Bladder microvascular endothelial cell (primary cell): Measurements from ENCODE around the gene OR52W1. TPM values are rescaled to one million over a fixed set of nuclear protein-coding genes. Genes with fewer than 3 reads are reported as not detected.

Source experiments
- total RNA-seq: library from RNA; depleted of rRNA; stranded (reverse); fragments of >200 nt; gene quantifications from 2 replicates; pipeline ENCODE4 v1.2.3, GENCODE V29; 2014

Gene OR52W1, protein sequence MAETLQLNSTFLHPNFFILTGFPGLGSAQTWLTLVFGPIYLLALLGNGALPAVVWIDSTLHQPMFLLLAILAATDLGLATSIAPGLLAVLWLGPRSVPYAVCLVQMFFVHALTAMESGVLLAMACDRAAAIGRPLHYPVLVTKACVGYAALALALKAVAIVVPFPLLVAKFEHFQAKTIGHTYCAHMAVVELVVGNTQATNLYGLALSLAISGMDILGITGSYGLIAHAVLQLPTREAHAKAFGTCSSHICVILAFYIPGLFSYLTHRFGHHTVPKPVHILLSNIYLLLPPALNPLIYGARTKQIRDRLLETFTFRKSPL
- total RNA-seq = not detected in 2 replicates

GRCh38 chr11:6199174-6199810, at the start of gene OR52W1:
TSS of gene OR52W1 (plus strand) at chr11:6199224. CDS start at chr11:6199224, 0 bp downstream.

GRCh38 chr11:6170226-6170625, 28.8 kb upstream of the OR52W1 start, which contains the start of gene OR52B2:
TSS of gene OR52B2 (minus strand) at chr11:6170326. CDS start at chr11:6170326, 0 bp downstream.

DNA sequence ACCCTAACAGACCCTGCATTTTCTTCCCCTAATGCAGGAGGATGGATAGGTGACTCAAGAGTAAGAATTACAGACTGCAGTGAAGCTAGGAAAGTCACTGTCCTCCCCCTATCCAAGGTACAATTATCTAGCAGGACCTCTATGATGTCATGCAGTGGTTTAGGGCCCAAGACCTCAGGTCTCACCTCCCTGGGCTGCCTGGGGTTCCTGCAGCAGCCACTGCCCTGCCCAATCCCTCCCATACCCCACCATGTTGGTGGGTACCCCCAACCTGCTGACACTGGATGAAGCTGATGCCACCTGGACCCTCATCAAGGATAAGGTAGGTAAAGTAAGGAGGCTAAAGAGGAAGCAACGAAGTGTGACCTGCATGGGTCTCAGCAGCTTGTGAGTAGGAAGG, 6.3 kb downstream of the OR52W1 start, which contains the start of gene C11orf42:
Gene C11orf42, plus strand, starts transcription at position 192 of the 400 bp plus-strand sequence. Its CDS starts 59 bp downstream, at position 251.

DNA sequence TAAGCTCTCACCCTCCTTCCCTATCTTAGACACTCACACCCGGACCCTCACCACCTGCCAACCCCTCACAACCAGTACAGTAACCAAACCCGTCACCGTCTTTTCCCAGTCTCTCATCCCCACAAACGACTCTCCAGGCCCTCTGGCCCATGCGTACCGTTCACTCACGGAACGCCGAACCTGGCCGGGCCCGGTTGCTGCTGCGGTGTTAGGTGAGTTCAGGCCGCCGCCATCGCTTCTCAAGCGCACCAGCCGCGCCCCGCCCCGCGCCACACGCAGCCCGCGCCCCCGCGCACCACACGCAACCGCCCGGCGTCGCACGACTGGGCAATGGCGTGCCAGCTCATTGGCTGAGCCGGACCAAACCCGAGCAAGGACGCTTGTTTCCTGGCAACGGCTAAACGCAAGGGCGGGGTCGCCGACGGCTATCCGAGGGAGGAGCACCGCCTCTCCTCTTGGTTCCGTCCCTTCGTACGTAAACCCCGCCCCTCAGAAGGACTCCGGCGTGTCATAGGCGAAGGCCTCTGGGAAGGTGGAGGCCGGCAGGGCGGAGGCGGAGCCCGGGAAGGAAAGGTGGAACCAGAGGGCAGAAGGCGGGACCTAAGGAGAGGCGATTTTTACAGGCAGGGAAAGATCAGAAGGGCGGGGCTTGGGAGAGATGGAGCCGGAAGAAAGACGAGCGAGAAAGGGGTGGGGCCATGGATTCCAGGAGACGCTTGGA, 35.5 kb downstream of the OR52W1 start, which contains the start of gene FHIP1B:
Gene FHIP1B, minus strand, starts transcription at position 250 of the 721 bp plus-strand sequence. CDS start 10,120 bp downstream, outside the sequence.

DNA sequence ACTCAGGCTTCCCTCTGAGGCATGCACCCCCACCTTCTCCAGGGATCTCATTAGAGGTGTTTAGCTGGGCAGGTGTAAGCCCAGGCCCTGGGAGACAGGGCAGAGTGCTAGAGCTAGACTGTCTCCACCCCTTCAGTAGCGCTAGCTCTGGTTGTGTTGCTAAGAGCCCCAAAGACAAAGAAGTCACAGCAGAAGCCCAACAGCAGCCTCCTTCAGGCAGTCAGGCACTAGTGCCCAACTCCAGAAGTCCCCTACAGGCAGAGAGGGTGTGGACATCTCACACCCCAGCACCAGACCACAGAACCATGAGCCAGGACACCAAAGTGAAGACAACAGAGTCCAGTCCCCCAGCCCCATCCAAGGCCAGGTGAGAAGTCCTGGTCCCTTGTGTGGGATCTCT, 39.9 kb downstream of the OR52W1 start, which contains the start of gene CNGA4:
Gene CNGA4, plus strand, starts transcription at position 188 of the 400 bp plus-strand sequence. Its CDS starts 118 bp downstream, at position 306.

Other genes starting within 250 kb of the OR52W1 start
- gene OR56A5, start 230.7 kb upstream of the OR52W1 start, total RNA-seq = not detected in 2 replicates
- not detected in 2 replicates for gene OR52L1, start 212.2 kb upstream of the OR52W1 start, total RNA-seq
- not detected in 2 replicates for gene OR56A4, start 192.3 kb upstream of the OR52W1 start, total RNA-seq
- gene OR56A1, start 168.5 kb upstream of the OR52W1 start, total RNA-seq = not detected in 2 replicates
- not detected in 2 replicates for gene OR56B4, start 91.5 kb upstream of the OR52W1 start, total RNA-seq
- under 0.01 TPM in 1 of 2 replicates, not detected in the other for gene OR52B2, start 28.9 kb upstream of the OR52W1 start, total RNA-seq
- gene C11orf42, start 6.3 kb downstream of the OR52W1 start, total RNA-seq = not detected in 2 replicates
- gene FHIP1B, start 35.4 kb downstream of the OR52W1 start, total RNA-seq = 5.2 and 10.1 TPM in 2 replicates
- gene CNGA4, start 39.9 kb downstream of the OR52W1 start, total RNA-seq = not detected in 2 replicates
- gene CCKBR, start 60.6 kb downstream of the OR52W1 start, total RNA-seq = 0.13 TPM in 1 of 2 replicates, not detected in the other
- gene CAVIN3, start 121.3 kb downstream of the OR52W1 start, total RNA-seq = 66.6 and 182 TPM in 2 replicates
- 12.6 and 28.5 TPM in 2 replicates for gene SMPD1, start 191.2 kb downstream of the OR52W1 start, total RNA-seq
- 37.8 and 38.0 TPM in 2 replicates for gene APBB1, start 219.9 kb downstream of the OR52W1 start, total RNA-seq
- gene HPX, start 241.8 kb downstream of the OR52W1 start, total RNA-seq = 0.32 and 0.57 TPM in 2 replicates